ENCODE results near the gene RANBP1. TPM values are rescaled to one million over a fixed set of nuclear protein-coding genes. Genes with fewer than 3 reads are reported as not detected.

RANBP1 gene
- total RNA-seq, 2 experiments from 2014 or later = 320 to 332 TPM

GRCh38 chr22:20143883-20144665 is 28.2 kb downstream of the RANBP1 start:
- DNase-seq = no peak
- Mint-ChIP-seq H3K4me3 (no peak overlapping the region), H3K9me3 (ENCODE audit: insufficient read depth) (no peaks in the 10 kb centered on the region), H3K27ac (no peak overlapping the region), H3K27me3 (ENCODE audit: low read depth) (no peaks in the 10 kb centered on the region), H3K4me1 (ENCODE audit: low read depth) (peaks cover 5% of the 10 kb centered on the region), H3K36me3 (ENCODE audit: low read depth) (no peaks in the 10 kb centered on the region)
- no peak for ATAC-seq
- ChIA-PET POLR2A (no interaction called here), CTCF (no interaction called here)

DNA sequence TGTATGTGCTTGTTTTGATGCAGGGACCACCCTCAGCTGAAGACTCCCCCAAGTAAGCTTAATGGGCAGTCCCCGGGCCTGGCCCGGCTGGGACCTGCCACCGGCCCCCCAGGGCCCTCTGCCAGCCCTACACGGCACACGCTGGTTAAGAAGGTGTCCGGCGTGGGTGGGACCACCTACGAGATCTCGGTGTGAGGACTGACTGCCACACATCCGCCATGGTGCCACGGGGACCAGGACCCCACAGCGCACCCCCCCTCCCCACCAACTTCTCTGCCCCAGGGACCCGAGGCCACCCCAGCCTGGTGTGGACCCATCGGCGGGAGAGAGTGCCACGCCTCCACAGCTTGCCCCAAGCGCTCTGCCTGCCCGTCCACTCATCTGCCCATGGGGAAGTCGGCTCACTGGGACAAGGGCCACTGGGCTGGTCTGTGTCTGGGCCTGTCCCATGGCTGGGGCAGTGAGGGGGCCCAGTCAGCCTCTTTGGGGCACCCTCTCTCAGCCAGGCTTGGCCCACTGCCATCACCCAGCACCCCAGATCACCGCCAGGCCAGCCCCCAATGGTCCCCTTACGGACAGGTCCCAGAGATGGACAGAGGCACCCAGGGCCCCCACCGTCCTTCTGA is 29.4 kb downstream of the RANBP1 start:
- no peaks in the 10 kb centered on the region for H3K9me3 Mint-ChIP-seq (ENCODE audit: insufficient read depth)
- H3K27me3 Mint-ChIP-seq (ENCODE audit: low read depth) = no peaks in the 10 kb centered on the region
- ATAC-seq (no peak), DNase-seq (no peak)
- CTCF ChIA-PET = no interaction called here
- H3K4me1 Mint-ChIP-seq (ENCODE audit: low read depth) = peaks cover 5% of the 10 kb centered on the region
- H3K36me3 Mint-ChIP-seq (ENCODE audit: low read depth) = no peaks in the 10 kb centered on the region
- H3K4me3 Mint-ChIP-seq = no peak overlapping the region
- no peak overlapping the region for H3K27ac Mint-ChIP-seq
- POLR2A ChIA-PET = no interaction called here

DNA sequence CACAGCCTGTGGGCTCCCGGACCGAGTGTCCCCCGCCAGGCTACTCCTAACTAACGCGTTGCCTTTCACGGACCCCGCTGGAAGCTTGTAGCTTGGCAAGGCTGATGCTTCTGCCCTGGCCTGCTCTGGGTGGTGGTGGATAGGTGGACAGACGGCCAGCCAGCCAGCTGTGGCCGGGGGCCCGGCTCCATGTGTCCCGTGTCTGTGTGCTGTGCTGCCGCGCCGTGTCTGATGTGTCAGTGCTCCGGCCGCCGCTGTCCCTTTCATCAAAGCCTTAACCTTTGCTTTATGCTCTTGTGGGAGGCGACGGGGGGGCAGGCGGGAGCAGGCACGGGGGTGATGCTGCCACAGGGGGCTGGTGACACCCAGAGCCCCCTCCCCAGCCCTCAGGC is 29.9 kb downstream of the RANBP1 start:
- Mint-ChIP-seq H3K27ac (no peak overlapping the region), H3K9me3 (ENCODE audit: insufficient read depth) (no peaks in the 10 kb centered on the region), H3K4me1 (ENCODE audit: low read depth) (peaks cover 5% of the 10 kb centered on the region), H3K4me3 (no peak overlapping the region), H3K27me3 (ENCODE audit: low read depth) (no peaks in the 10 kb centered on the region), H3K36me3 (ENCODE audit: low read depth) (no peaks in the 10 kb centered on the region)
- ATAC-seq (no peak), DNase-seq (no peak)
- ChIA-PET POLR2A (no interaction called here), CTCF (no interaction called here)

DNA sequence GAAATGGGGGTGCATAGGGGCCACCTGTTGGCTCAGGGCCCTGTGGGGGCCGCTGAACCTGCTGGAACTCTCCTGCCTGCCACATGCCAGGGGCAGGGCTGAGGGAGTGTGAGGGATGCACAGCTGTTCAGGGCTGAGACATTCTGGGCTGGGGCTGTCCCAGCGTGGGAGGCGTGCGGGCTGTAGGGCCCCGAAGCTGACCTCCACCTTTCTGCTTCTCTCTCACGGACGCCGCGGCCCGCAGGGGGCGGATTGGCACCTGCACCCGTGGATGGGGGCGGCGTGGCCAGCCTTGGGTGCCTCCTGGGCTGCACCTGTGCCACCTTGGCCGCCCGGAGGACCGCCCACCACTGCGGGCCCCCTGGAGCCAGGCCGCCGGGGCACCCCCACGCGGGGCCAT is 30.9 kb downstream of the RANBP1 start:
- POLR2A ChIA-PET = no interaction called here
- CTCF ChIA-PET = no interaction called here
- Mint-ChIP-seq H3K27ac (no peak overlapping the region), H3K27me3 (ENCODE audit: low read depth) (no peaks in the 10 kb centered on the region), H3K4me3 (no peak overlapping the region), H3K9me3 (ENCODE audit: insufficient read depth) (no peaks in the 10 kb centered on the region), H3K4me1 (ENCODE audit: low read depth) (peaks cover 5% of the 10 kb centered on the region), H3K36me3 (ENCODE audit: low read depth) (no peaks in the 10 kb centered on the region)
- no peak for ATAC-seq
- no peak for DNase-seq

DNA sequence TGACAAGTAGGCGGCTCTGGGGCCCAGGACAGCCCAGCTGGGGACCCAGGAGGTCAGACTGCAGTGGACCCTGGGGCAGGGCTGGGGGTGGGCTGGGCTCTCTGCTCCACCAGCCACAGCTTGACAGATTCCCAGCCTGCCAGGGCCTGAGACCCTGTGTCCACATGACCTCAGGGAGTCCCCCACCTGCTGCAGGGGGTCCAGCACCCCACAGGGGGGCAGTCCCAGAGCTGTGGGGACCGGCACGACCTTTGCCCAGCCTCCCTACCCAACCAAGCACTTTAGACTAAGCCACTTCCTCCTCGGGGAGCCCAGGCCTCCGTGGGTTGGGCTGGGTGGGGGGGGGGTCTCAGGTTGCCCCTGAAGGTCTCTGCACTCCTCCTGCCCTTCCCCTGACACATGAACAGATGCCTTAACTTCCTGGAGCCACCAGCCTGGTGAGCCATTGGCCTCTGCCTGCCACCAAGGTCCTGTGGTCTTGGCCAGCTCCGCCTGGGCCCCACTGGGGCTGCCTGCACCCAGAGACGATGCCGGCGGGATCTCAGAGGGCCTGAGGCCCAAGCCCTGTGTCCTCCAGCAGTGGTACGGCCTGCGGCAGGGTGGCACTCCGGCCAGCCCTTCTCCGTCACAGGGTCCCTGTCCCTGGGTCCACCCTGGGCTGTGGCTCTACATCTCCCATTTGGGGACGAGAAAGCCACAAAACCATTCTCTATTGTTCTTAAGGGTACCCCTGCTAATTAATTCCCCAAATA is 31.5 kb downstream of the RANBP1 start:
- POLR2A ChIA-PET = no interaction called here
- CTCF ChIA-PET = no interaction called here
- ATAC-seq = no peak

GRCh38 chr22:20148414-20148813 is 32.5 kb downstream of the RANBP1 start:
- Mint-ChIP-seq H3K4me1 (ENCODE audit: low read depth) (peaks cover 5% of the 10 kb centered on the region), H3K4me3 (no peak overlapping the region), H3K27ac (no peak overlapping the region), H3K27me3 (ENCODE audit: low read depth) (no peaks in the 10 kb centered on the region), H3K36me3 (ENCODE audit: low read depth) (no peaks in the 10 kb centered on the region), H3K9me3 (ENCODE audit: insufficient read depth) (no peaks in the 10 kb centered on the region)
- DNase-seq (no peak), ATAC-seq (no peak)
- POLR2A ChIA-PET = no interaction called here
- CTCF ChIA-PET = no interaction called here

More for the DNA sequence above, 31.5 kb downstream of the RANBP1 start:
- no peak for DNase-seq
- Mint-ChIP-seq H3K27ac (no peak overlapping the region), H3K9me3 (ENCODE audit: insufficient read depth) (no peaks in the 10 kb centered on the region), H3K36me3 (ENCODE audit: low read depth) (no peaks in the 10 kb centered on the region), H3K4me3 (no peak overlapping the region), H3K4me1 (ENCODE audit: low read depth) (peaks cover 5% of the 10 kb centered on the region), H3K27me3 (ENCODE audit: low read depth) (no peaks in the 10 kb centered on the region)

- no peak overlapping the region for H3K27ac Mint-ChIP-seq
- CTCF ChIA-PET = no interaction called here
These were observed 33.6 kb downstream of the RANBP1 start for GRCh38 chr22:20149257-20150250.

DNA sequence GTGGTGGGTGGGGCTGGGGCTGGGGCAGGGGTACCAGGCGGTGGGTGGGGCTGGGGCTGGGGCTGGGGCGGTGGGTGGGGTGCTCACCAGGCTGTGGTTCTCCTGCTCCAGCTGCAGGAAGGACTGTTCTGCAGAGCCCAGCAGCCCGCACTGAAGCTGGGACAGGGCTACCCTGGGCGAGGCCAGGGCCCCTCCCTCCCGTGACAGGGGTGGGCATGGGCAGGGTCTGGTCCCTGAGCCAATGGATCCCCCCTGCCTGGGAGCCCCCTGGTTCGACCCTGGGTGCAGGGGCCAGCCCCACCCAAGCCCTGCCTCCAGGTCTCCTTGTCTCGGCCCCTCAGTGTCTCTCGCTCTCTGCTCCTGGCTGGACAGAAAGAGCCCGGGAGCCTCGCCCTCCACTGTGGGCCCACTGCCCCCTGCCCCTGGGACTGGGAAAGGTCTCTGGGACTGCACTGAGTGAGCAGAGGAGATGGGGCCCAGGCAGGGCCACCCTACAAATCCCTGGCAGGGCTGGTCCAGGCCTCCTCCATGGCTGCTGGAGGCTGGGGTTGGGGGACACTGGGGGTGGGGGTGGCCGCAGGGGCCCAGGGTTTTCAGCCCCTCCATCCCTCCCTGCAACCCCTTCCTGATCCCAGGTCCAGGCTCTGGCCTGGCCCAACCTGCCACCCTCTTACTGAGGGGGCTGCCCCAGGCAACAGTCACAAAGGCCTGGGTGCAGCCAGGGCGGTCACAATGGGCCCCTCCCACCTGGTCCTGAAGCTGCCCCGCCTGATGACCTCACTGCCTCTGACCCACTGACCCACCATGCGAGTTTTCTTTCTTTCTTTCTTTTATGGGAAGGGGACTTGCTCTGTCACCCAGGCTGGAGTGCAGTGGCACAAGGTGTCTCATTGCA is 34.7 kb downstream of the RANBP1 start, which contains the start of gene CCDC188:
TSS of gene CCDC188 (minus strand) at position 675 of the 895 bp plus-strand sequence. CDS start at position 606, 69 bp downstream.
- POLR2A ChIA-PET = no interaction called here

More at GRCh38 chr22:20149257-20150250, 33.6 kb downstream of the RANBP1 start:
- H3K27me3 Mint-ChIP-seq (ENCODE audit: low read depth) = no peaks in the 10 kb centered on the region
- no peaks in the 10 kb centered on the region for H3K36me3 Mint-ChIP-seq (ENCODE audit: low read depth)
- H3K4me1 Mint-ChIP-seq (ENCODE audit: low read depth) = peaks cover 6% of the 10 kb centered on the region
- no peaks in the 10 kb centered on the region for H3K9me3 Mint-ChIP-seq (ENCODE audit: insufficient read depth)
- no peak for ATAC-seq
- POLR2A ChIA-PET = no interaction called here
- no peak for DNase-seq
- no peak overlapping the region for H3K4me3 Mint-ChIP-seq

DNA sequence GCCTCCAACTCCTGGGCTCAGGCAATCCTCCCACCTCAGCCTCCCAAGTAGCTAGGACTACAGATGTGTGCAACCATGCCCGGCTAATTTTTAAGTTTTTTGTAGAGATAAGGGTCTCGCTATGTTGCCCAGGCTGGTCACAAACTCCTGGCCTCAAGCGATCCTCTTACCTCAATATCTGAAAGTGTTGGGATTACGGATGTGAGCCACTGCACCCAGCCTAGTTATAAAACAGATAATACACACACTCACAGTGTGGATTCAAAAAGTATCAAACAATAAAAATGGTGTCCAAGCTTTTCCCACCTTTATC is 35.3 kb downstream of the RANBP1 start:
- H3K36me3 Mint-ChIP-seq (ENCODE audit: low read depth) = no peaks in the 10 kb centered on the region
- H3K27ac Mint-ChIP-seq = no peak overlapping the region
- no peak for ATAC-seq
- ChIA-PET CTCF (no interaction called here), POLR2A (no interaction called here)
- H3K27me3 Mint-ChIP-seq (ENCODE audit: low read depth) = no peaks in the 10 kb centered on the region
- H3K4me3 Mint-ChIP-seq = no peak overlapping the region
- no peaks in the 10 kb centered on the region for H3K9me3 Mint-ChIP-seq (ENCODE audit: insufficient read depth)
- DNase-seq = no peak
- peaks cover 13% of the 10 kb centered on the region for H3K4me1 Mint-ChIP-seq (ENCODE audit: low read depth)

More for the DNA sequence above, 34.7 kb downstream of the RANBP1 start, which contains the start of gene CCDC188:
- no peaks in the 10 kb centered on the region for H3K9me3 Mint-ChIP-seq (ENCODE audit: insufficient read depth)
- no peak within 1 kb of the TSS for H3K27ac Mint-ChIP-seq
- ATAC-seq = no peak
- H3K36me3 Mint-ChIP-seq (ENCODE audit: low read depth) = no peaks in the 10 kb centered on the region
- no peaks in the 10 kb centered on the region for H3K27me3 Mint-ChIP-seq (ENCODE audit: low read depth)
- CTCF ChIA-PET = no interaction called here
- no peak within 1 kb of the TSS for H3K4me3 Mint-ChIP-seq
- H3K4me1 Mint-ChIP-seq (ENCODE audit: low read depth) = peaks cover 13% of the 10 kb centered on the region
- DNase-seq = no peak

- CTCF ChIA-PET = no interaction called here
- no peaks in the 10 kb centered on the region for H3K36me3 Mint-ChIP-seq (ENCODE audit: low read depth)
- POLR2A ChIA-PET = no interaction called here
- H3K27me3 Mint-ChIP-seq (ENCODE audit: low read depth) = no peaks in the 10 kb centered on the region
- no peak overlapping the region for H3K4me3 Mint-ChIP-seq
- no peaks in the 10 kb centered on the region for H3K9me3 Mint-ChIP-seq (ENCODE audit: insufficient read depth)
- H3K27ac Mint-ChIP-seq = no peak overlapping the region
- DNase-seq (no peak), ATAC-seq (no peak)
- peaks cover 9% of the 10 kb centered on the region for H3K4me1 Mint-ChIP-seq (ENCODE audit: low read depth)
These were observed 36.6 kb downstream of the RANBP1 start for GRCh38 chr22:20152464-20152890.

- Mint-ChIP-seq H3K36me3 (ENCODE audit: low read depth) (no peaks in the 10 kb centered on the region), H3K9me3 (ENCODE audit: insufficient read depth) (no peaks in the 10 kb centered on the region), H3K27ac (no peak overlapping the region), H3K4me1 (ENCODE audit: low read depth) (peaks cover 7% of the 10 kb centered on the region), H3K4me3 (no peak overlapping the region), H3K27me3 (ENCODE audit: low read depth) (no peaks in the 10 kb centered on the region)
- DNase-seq = no peak
- ChIA-PET CTCF (interaction anchor here (1.2 kb wide), 1 partner anchor 68 kb away, joined by 3 read pairs; no protein-coding TSS in a partner anchor), POLR2A (interaction anchor here (0.5 kb wide), 1 partner anchor 100 kb away, joined by 4 read pairs; no protein-coding TSS in a partner anchor)
- ATAC-seq = no peak
These were observed 38.0 kb downstream of the RANBP1 start for GRCh38 chr22:20153945-20154344.

All from activated CD8-positive, alpha-beta T cell treated with anti-CD3 and anti-CD28 coated beads, Interleukin-2, amount 10 ng/mL, durations not matched to agents 7 days and 5 days (primary cell).